Pons (tissue), 1 donor: ENCODE data around the gene COL21A1.
"Not testable (repeated sequence)": the region's sequence is repeated elsewhere in the genome, so short reads cannot be mapped to it uniquely, and the experiment has no call there.

Source experiments
- DNase-seq: peaks from one replicate; pipeline ENCODE4 v3.0.0-alpha.2; 2016; ENCODE audit warnings: low spot score

Gene COL21A1

DNA sequence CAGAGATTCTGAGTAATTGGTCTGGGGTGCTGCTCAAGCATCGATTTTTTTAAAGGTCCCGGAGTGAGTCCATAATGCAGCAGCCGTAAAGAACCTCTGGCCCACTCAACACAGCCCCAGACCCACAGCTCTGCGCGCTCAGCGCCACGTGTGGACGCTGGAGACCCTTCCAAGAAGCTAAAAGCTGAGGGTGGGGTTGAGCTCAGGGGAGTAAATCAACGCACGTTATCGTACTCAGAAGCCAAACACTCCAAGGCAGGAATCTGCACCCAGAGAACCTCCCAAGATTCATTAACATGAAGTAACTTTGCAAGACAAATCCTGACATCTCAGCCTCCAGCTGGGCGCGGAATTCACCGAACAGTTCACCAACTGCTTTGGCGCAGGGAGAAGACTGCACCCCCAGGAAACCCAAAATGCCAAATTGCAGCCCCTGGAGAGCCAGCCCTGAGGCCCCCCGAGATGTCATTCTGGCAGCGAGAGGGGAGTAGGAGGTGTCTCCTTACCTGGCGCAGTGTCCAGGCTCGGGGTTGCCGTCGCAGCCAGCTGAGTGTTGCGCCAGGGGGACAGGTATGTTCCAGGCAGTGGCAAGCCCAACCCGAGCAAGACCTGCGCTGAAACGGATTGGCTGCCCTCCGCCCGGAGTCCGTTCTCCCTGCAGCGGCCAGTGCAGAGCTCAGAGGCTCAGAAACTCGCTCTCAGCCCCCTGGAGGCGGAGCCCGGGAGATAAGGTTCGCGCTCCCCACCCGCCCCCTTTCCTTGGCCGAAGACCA is at the start of gene COL21A1:
COL21A1 (minus strand) TSS at position 700 of the 773 bp plus-strand sequence. CDS start 64,962 bp downstream, outside the sequence.
- no peak for DNase-seq

GRCh38 chr6:56293781-56294180 is 46.4 kb upstream of the COL21A1 start:
- DNase-seq: no peak

DNA sequence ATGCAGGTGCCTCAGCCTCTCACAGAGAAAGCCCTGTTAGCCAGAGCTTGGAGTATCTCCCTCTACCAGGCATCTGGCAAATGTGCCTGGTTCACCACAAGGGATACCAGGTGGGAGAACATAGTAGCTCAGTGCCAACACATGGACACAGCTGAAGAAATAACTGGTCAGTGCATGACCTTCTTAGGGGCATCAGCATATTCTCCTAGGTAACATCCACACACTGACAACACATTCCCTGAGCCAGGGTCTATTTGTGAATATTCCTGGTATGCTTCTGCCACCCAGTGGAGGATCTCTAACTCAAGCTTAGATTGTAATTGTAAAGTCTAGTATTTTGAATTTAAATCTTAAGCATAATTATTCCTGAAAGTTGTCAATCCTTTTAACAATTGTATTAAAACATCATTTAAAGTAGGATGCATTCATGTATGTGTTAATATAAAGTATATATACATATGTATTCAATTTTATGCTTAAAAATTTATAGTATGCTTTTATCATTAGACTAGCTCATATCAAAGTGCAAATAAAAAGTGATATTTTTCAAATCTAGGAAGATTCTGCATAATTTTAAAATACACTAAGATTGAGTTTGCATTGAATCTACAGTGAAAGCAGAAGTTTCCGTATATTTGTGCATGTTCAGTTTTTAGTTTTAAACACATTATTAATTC is 45.3 kb upstream of the COL21A1 start:
- peak; percentile 63 for DNase-seq

- no peak for DNase-seq
These were observed 44.0 kb upstream of the COL21A1 start for GRCh38 chr6:56291302-56291917.

- DNase-seq: no peak
These were observed 42.3 kb upstream of the COL21A1 start for GRCh38 chr6:56289721-56290120.

- no peak for DNase-seq
These were observed 41.0 kb upstream of the COL21A1 start for GRCh38 chr6:56288347-56288746.

DNA sequence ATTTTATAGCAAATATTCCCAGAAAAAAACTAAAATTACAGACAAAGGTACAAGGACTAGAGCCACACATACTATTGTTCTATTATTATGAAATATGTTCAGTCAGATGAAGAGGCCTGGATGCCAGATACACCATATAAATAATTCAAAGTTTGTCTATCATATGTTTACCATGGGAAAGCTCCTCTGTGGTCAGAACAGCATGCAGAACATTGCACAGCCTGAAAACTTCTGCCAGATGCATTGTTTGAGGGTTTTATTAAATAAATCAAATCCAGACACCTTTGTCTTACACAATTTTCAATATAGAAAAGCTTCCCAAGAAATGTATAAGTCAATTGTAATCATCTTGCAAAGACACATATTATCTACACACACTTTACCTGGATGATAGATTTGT is 35.0 kb upstream of the COL21A1 start:
- DNase-seq: no peak

DNA sequence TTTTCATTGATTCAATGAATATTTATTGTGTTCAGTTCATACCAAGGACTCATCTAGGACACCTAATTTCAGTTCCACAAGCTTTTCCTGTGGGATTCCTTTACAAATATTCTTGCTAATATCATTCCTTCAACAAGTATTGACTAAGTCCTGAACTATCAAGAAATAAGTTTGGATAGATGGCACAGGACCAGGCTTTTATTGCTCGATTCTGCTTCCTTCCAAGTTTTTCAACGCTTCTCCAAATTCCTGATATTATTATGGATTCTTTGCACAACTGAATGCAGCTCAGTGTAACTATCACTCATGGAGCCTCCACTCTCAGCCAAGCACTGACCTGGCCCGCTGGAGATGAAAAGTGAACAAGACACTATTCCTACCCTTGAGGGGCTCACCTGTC is 32.7 kb upstream of the COL21A1 start:
- DNase-seq: no peak

DNA sequence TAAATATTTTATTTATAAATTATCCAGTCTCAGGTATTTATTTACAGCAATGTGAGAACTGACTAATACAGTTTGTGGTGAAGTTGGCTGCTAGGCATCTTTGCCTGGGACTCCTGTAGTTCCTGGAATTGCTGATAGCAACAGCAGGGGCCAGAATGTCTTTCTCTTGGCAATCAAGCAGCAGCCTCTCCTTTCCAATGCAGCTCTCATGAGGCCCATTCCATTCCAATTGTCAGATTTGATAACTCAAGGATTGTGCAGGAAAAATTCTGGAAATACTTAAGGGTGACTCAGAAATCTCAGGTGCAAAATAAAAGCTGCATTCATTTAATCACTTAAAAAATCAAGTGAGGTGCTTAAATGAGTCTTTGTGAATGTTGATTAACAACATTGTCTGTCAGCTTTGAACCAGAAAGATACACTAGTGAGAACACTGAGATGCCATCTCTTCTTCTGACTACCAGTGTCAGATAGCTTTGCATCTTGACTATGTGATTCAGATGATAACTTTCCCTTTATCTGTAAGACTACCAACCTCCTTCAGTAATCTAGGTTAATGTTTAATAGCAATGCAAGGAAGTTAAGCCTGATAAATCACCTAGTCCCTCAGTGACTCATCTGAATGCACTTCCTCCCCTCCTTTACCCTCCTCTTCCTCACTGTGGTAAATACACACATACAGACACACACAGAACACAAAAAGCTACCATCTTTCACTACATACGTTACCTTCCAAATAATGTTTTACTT is 32.1 kb upstream of the COL21A1 start:
- DNase-seq: peak; percentile 3

GRCh38 chr6:56278171-56278591 is 30.8 kb upstream of the COL21A1 start:
- DNase-seq: no peak

GRCh38 chr6:56270812-56271441 is 23.5 kb upstream of the COL21A1 start:
- DNase-seq: no peak

DNA sequence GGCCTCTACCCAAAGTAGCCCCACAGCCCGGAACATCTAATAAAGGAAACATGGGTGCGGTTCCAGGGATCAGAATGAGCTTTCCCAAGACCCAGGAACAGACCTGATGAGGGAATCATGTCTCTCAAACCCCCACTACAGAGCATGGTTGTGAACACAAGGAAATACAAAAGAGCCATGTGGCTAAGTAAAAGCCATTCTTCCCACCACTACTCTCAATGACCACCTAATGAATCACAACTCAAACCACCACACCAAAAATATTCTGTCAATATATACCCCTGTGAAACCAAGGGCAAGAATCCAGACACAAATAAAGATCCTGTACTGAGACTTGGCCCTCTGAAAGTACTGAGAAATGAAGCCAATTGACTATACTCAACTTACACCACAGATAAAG is 20.9 kb upstream of the COL21A1 start:
- no peak for DNase-seq

DNA sequence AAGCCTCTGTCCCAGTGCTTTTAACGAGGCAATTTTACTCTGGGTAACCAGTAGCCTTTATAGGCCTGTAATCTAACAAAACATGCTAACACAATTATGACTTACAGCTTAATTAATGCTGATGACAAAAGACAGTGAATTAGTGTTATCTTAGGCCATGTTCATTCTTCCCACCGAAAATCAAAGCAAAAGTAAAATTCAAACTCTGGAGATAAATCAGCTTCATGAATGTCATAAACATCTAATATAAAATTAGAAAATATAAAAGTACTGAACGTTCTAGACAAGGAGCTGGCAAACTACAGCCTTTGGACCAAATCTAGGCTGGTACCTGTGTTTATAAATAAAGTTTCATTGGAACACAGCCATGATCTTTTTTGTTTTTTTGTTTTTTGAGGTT is 18.6 kb upstream of the COL21A1 start:
- no peak for DNase-seq

DNA sequence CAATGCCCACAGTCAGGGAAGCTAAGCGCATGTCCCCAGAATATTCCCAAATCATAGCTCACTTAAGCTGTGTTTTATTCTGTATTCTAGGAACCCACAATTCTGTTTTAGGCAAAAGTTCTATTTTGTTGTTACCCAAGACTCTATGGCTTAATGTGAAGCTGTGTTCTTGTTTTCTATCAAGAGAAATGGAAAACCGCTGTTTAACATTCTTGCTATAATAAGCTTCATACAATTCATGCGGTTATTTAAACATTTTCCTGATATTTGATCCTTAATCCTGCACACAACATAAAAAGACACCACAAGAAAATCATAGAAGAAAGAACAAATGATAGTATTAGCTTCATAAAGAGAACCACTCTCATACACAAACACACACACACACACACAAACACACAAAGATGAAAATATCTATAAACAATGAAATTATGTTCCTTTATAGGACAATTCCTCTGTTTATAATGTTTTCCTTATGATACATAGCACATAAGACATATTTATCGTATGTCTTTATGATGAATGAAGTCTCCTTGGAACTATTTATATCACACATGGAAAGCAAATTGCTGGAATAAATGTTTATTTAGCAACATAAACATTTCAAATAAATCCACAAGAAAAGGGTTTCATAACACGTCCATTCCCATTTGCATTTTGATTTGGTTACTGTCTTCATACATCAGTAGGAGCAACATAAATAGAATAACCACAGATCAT is 16.4 kb upstream of the COL21A1 start:
- no peak for DNase-seq

- DNase-seq: not testable (repeated sequence)
These were observed 13.2 kb upstream of the COL21A1 start for GRCh38 chr6:56260593-56260992.

DNA sequence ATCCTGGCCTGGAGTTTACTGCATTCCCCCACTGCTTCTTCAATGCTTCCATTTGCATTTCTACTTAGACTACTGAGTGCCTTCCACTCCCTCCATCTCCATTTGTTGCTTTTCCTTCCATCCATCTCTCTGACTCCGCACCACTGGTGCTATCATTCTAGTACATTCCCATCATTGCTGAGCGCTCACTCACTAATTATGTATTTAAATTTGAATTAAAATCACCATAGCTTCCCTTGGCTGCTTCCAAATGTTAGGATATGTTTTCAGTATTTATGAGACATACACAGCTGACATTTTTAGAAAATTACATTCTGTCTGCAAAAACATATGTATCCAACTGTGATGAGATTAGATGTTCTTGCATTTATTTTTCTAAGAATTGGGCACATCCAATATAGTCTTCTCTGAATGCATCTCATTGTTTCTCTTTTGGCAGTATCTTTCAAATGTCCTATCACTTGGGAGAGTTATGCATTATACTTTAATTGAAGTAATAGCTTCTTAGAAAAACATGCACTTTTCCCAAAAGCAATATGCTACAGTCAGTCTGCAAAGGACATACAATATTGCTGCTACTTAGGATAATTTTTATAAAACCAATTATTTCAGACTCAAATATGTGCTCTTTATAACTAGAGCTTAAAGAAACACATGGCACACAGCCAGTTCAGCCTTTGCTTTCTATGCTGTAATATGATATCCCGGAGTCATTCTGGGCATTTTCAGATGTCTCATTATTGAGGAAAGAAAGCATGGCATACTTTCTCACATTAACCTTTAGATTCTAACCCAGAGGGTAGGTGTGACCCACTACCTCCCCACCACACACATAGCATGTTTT is 12.1 kb upstream of the COL21A1 start:
- DNase-seq: no peak

DNA sequence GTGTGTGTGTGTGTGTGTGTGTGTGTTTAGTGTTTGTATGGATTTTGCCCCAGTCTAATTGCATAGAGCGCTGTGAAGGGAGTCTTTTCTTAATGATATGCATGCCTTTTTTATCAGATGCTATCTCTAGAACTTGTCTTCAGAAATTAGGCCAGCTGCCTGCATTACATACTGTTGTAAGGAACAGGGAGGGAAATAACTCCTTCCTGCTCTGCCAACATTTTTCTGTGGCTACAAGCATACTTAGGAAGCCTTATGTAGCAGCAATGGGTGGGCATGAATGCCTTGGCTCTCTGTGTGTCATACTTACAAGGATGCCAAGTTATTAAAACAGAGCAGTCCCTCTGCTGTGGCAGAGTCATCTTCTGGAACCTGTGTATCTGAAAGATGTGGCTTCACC is 8.0 kb upstream of the COL21A1 start:
- DNase-seq: no peak

DNA sequence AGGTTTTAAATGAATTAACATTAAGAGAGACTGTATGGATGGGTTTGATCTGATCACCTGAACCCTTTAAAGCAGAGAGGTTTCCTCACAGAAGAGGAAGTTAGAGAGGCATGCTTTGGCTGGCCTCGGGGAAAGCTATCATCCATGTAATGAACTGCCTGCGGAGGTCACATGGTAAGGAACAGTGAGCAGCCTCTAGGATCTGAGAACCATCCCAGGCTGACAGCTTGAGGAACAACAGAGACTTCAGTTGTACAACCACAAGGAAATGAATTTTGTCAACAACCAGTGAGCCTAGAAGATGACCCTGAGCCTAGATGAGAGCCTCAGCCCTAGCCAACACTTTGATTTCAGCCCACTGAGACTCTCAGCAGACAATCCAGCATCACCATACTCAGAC is 2.9 kb upstream of the COL21A1 start:
- no peak for DNase-seq

- no peak for DNase-seq
These were observed 308 bp upstream of the COL21A1 start for GRCh38 chr6:56247654-56248122.

DNA sequence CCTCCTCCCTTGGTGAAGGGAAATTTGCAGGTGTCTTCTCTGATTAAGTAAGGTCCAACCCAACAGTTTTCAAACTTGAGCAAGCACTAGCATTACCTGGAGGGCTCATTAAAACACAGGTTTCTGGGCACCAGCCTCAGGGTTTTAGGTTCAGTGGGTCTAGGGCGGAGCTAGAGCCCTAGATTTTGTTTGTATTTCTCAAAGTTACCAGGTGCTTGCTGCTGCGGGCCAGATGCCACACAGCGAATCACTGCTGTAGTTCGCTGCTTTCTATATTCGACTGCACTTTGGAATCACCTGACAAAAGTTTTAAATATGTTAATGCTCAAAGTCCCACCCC is 869 bp downstream of the COL21A1 start:
- no peak for DNase-seq
